ENCODE measurements around the gene MYOG.

The MYOG gene

GRCh38 chr1:203091199-203091477 is 5.3 kb upstream of the MYOG start:
- Mint-ChIP-seq H3K36me3 (ENCODE audit: insufficient read depth) (no peaks in the 10 kb centered on the region), H3K4me3 (no peak overlapping the region), H3K9me3 (peaks cover 2 to 19% of the 10 kb centered on the region in 2 donors), H3K27me3 (peaks cover 57 to 63% of the 10 kb centered on the region in 2 donors), H3K27ac (no peak overlapping the region), H3K4me1 (ENCODE audit: low read depth in 2 of 2) (no peaks in the 10 kb centered on the region)
- DNase-seq (no peak), ATAC-seq (replicated peaks) (no peak)

GRCh38 chr1:203090421-203091198 is 4.8 kb upstream of the MYOG start:
- H3K4me1 Mint-ChIP-seq (ENCODE audit: low read depth in 2 of 2): no peaks in the 10 kb centered on the region
- H3K27me3 Mint-ChIP-seq: peaks cover 59 to 68% of the 10 kb centered on the region in 2 donors
- DNase-seq (no peak), ATAC-seq (replicated peaks) (no peak)
- H3K9me3 Mint-ChIP-seq: peaks cover 2 to 16% of the 10 kb centered on the region in 2 donors
- no peaks in the 10 kb centered on the region for H3K36me3 Mint-ChIP-seq (ENCODE audit: insufficient read depth)
- no peak overlapping the region for H3K4me3 Mint-ChIP-seq
- no peak overlapping the region for H3K27ac Mint-ChIP-seq

GRCh38 chr1:203089651-203090045 is 3.8 kb upstream of the MYOG start:
- ATAC-seq (replicated peaks): no peak
- H3K4me3 Mint-ChIP-seq: no peak overlapping the region
- H3K27me3 Mint-ChIP-seq: peaks cover 54 to 71% of the 10 kb centered on the region in 2 donors

GRCh38 chr1:203089001-203089650 is 3.3 kb upstream of the MYOG start:
- Mint-ChIP-seq H3K9me3 (peaks cover 0 to 1% of the 10 kb centered on the region in 2 donors), H3K4me3 (no peak overlapping the region), H3K4me1 (ENCODE audit: low read depth in 2 of 2) (no peaks in the 10 kb centered on the region), H3K27ac (no peak overlapping the region), H3K27me3 (peaks cover 54 to 71% of the 10 kb centered on the region in 2 donors), H3K36me3 (ENCODE audit: insufficient read depth) (no peaks in the 10 kb centered on the region)
- ATAC-seq (replicated peaks) (no peak), DNase-seq (no peak)

More at GRCh38 chr1:203089651-203090045, 3.8 kb upstream of the MYOG start:
- Mint-ChIP-seq H3K27ac (no peak overlapping the region), H3K36me3 (ENCODE audit: insufficient read depth) (no peaks in the 10 kb centered on the region), H3K9me3 (peaks cover 2 to 6% of the 10 kb centered on the region in 2 donors), H3K4me1 (ENCODE audit: low read depth in 2 of 2) (no peaks in the 10 kb centered on the region)
- DNase-seq: no peak

- Mint-ChIP-seq H3K9me3 (no peaks in the 10 kb centered on the region), H3K27me3 (peaks cover 58 to 75% of the 10 kb centered on the region in 2 donors), H3K4me1 (ENCODE audit: low read depth in 2 of 2) (no peaks in the 10 kb centered on the region), H3K4me3 (no peak overlapping the region), H3K36me3 (ENCODE audit: insufficient read depth) (no peaks in the 10 kb centered on the region), H3K27ac (no peak overlapping the region)
- no peak for DNase-seq
- no peak for ATAC-seq (replicated peaks)
Observed at GRCh38 chr1:203088441-203088840, 2.6 kb upstream of the MYOG start.

GRCh38 chr1:203086992-203087763 is 1.4 kb upstream of the MYOG start:
- no peak overlapping the region for H3K4me3 Mint-ChIP-seq
- no peaks in the 10 kb centered on the region for H3K36me3 Mint-ChIP-seq (ENCODE audit: insufficient read depth)
- H3K27ac Mint-ChIP-seq: no peak overlapping the region
- H3K4me1 Mint-ChIP-seq (ENCODE audit: low read depth in 2 of 2): no peaks in the 10 kb centered on the region
- DNase-seq (no peak), ATAC-seq (replicated peaks) (no peak)
- peaks cover 63 to 78% of the 10 kb centered on the region in 2 donors for H3K27me3 Mint-ChIP-seq
- H3K9me3 Mint-ChIP-seq: no peaks in the 10 kb centered on the region

- Mint-ChIP-seq H3K27me3 (peaks cover 66 to 78% of the 10 kb centered on the region in 2 donors), H3K4me1 (ENCODE audit: low read depth in 2 of 2) (no peaks in the 10 kb centered on the region), H3K27ac (no peak overlapping the region), H3K9me3 (no peaks in the 10 kb centered on the region), H3K4me3 (no peak overlapping the region), H3K36me3 (ENCODE audit: insufficient read depth) (no peaks in the 10 kb centered on the region)
- ATAC-seq (replicated peaks): no peak
- no peak for DNase-seq
Observed at GRCh38 chr1:203084588-203085527, 954 bp downstream of the MYOG start.

GRCh38 chr1:203083463-203083921 is 2.3 kb downstream of the MYOG start:
- ATAC-seq (replicated peaks) (no peak), DNase-seq (no peak)
- Mint-ChIP-seq H3K4me1 (ENCODE audit: low read depth in 2 of 2) (no peaks in the 10 kb centered on the region), H3K27ac (no peak overlapping the region), H3K36me3 (ENCODE audit: insufficient read depth) (no peaks in the 10 kb centered on the region), H3K27me3 (peaks cover 66 to 83% of the 10 kb centered on the region in 2 donors), H3K4me3 (no peak overlapping the region), H3K9me3 (no peaks in the 10 kb centered on the region)

- ATAC-seq (replicated peaks) (no peak), DNase-seq (no peak)
- H3K4me1 Mint-ChIP-seq (ENCODE audit: low read depth in 2 of 2): no peaks in the 10 kb centered on the region
- H3K4me3 Mint-ChIP-seq: no peak overlapping the region
- H3K27me3 Mint-ChIP-seq: peaks cover 66 to 84% of the 10 kb centered on the region in 2 donors
- H3K9me3 Mint-ChIP-seq: no peaks in the 10 kb centered on the region
- no peak overlapping the region for H3K27ac Mint-ChIP-seq
- no peaks in the 10 kb centered on the region for H3K36me3 Mint-ChIP-seq (ENCODE audit: insufficient read depth)
Observed at GRCh38 chr1:203082571-203083462, 3.0 kb downstream of the MYOG start.

- no peaks in the 10 kb centered on the region for H3K4me1 Mint-ChIP-seq (ENCODE audit: low read depth in 2 of 2)
- no peaks in the 10 kb centered on the region for H3K9me3 Mint-ChIP-seq
- H3K36me3 Mint-ChIP-seq (ENCODE audit: insufficient read depth): no peaks in the 10 kb centered on the region
- ATAC-seq (replicated peaks): no peak
- H3K27me3 Mint-ChIP-seq: peaks cover 68 to 84% of the 10 kb centered on the region in 2 donors
- no peak for DNase-seq
- H3K4me3 Mint-ChIP-seq: no peak overlapping the region
- no peak overlapping the region for H3K27ac Mint-ChIP-seq
Observed at GRCh38 chr1:203082231-203082505, 3.6 kb downstream of the MYOG start.

GRCh38 chr1:203081465-203082230 is 4.2 kb downstream of the MYOG start:
- no peak overlapping the region for H3K4me3 Mint-ChIP-seq
- no peak for DNase-seq
- no peaks in the 10 kb centered on the region for H3K36me3 Mint-ChIP-seq (ENCODE audit: insufficient read depth)
- no peaks in the 10 kb centered on the region for H3K4me1 Mint-ChIP-seq (ENCODE audit: low read depth in 2 of 2)
- no peak overlapping the region for H3K27ac Mint-ChIP-seq
- no peaks in the 10 kb centered on the region for H3K9me3 Mint-ChIP-seq
- ATAC-seq (replicated peaks): no peak
- peaks cover 68 to 84% of the 10 kb centered on the region in 2 donors for H3K27me3 Mint-ChIP-seq

- Mint-ChIP-seq H3K4me1 (ENCODE audit: low read depth in 2 of 2) (peaks cover 4% of the 10 kb centered on the region in 2 donors), H3K4me3 (no peak overlapping the region), H3K27ac (no peak overlapping the region), H3K36me3 (ENCODE audit: insufficient read depth) (no peaks in the 10 kb centered on the region), H3K9me3 (no peaks in the 10 kb centered on the region), H3K27me3 (peaks cover 69 to 83% of the 10 kb centered on the region in 2 donors)
- no peak for DNase-seq
- ATAC-seq (replicated peaks): no peak
Observed at GRCh38 chr1:203080456-203080855, 5.4 kb downstream of the MYOG start.
